Esophagus mucosa (tissue), 1 donor: ENCODE measurements around the gene RNF11. TPM values are rescaled to one million over a fixed set of nuclear protein-coding genes. Genes with fewer than 3 reads are reported as not detected.
"Not testable (repeated sequence)": the region's sequence is repeated elsewhere in the genome, so short reads cannot be mapped to it uniquely, and the experiment has no call there.

ENCODE experiments used
- ATAC-seq: fragments of 200-7000 bp; cut with Tn5 transposase; one replicate; pipeline ENCODE4 v1.9.1; 2020
- total RNA-seq: library from RNA; stranded (reverse); gene quantifications from one replicate; pipeline ENCODE4 v1.2.4, GENCODE V29; 2023
- donor health status: DM: yes; HTN: yes; CAD: no.

Gene RNF11
- 78.8 TPM for total RNA-seq

- ATAC-seq = peak; percentile 98
Observed at GRCh38 chr1:51235673-51236530, at the start of gene RNF11. RNF11 (plus strand) TSS chr1:51236273; CDS start chr1:51236757, 484 bp downstream.

- ATAC-seq = no peak
Observed at GRCh38 chr1:51188230-51188629, 47.8 kb upstream of the RNF11 start.

GRCh38 chr1:51189421-51190073 is 46.5 kb upstream of the RNF11 start:
- ATAC-seq = peak; percentile 59

- ATAC-seq = no peak
Observed at GRCh38 chr1:51190961-51191360, 45.1 kb upstream of the RNF11 start.

- peak; percentile 65 for ATAC-seq
Observed at GRCh38 chr1:51192213-51192843, 43.7 kb upstream of the RNF11 start.

GRCh38 chr1:51193564-51193963 is 42.5 kb upstream of the RNF11 start:
- ATAC-seq = no peak

- ATAC-seq = no peak
Observed at GRCh38 chr1:51203121-51203873, 32.8 kb upstream of the RNF11 start.

- no peak for ATAC-seq
Observed at GRCh38 chr1:51203874-51204245, 32.2 kb upstream of the RNF11 start.

- ATAC-seq = no peak
Observed at GRCh38 chr1:51210055-51210454, 26.0 kb upstream of the RNF11 start.

GRCh38 chr1:51210676-51211075 is 25.4 kb upstream of the RNF11 start:
- ATAC-seq = no peak

GRCh38 chr1:51214615-51215131 is 21.4 kb upstream of the RNF11 start:
- ATAC-seq = peak; percentile 65

- ATAC-seq = peak; percentile 89
Observed at GRCh38 chr1:51215169-51215568, 20.9 kb upstream of the RNF11 start.

GRCh38 chr1:51216631-51217030 is 19.4 kb upstream of the RNF11 start:
- ATAC-seq = no peak

GRCh38 chr1:51217101-51217500 is 19.0 kb upstream of the RNF11 start:
- no peak for ATAC-seq

GRCh38 chr1:51218570-51218969 is 17.5 kb upstream of the RNF11 start:
- ATAC-seq = no peak

- ATAC-seq = no peak
Observed at GRCh38 chr1:51219022-51219421, 17.1 kb upstream of the RNF11 start.

- ATAC-seq = not testable (repeated sequence)
Observed at GRCh38 chr1:51221529-51221928, 14.5 kb upstream of the RNF11 start.

GRCh38 chr1:51222136-51222787 is 13.8 kb upstream of the RNF11 start:
- no peak for ATAC-seq

GRCh38 chr1:51222809-51223208 is 13.3 kb upstream of the RNF11 start:
- no peak for ATAC-seq

- ATAC-seq = no peak
Observed at GRCh38 chr1:51224255-51224654, 11.8 kb upstream of the RNF11 start.

- ATAC-seq = not testable (repeated sequence)
Observed at GRCh38 chr1:51227231-51227960, 8.7 kb upstream of the RNF11 start.
